ENCODE measurements around the gene USP48.
"Not testable (repeated sequence)": the region's sequence is repeated elsewhere in the genome, so short reads cannot be mapped to it uniquely, and the experiment has no call there.

Gene USP48, protein sequence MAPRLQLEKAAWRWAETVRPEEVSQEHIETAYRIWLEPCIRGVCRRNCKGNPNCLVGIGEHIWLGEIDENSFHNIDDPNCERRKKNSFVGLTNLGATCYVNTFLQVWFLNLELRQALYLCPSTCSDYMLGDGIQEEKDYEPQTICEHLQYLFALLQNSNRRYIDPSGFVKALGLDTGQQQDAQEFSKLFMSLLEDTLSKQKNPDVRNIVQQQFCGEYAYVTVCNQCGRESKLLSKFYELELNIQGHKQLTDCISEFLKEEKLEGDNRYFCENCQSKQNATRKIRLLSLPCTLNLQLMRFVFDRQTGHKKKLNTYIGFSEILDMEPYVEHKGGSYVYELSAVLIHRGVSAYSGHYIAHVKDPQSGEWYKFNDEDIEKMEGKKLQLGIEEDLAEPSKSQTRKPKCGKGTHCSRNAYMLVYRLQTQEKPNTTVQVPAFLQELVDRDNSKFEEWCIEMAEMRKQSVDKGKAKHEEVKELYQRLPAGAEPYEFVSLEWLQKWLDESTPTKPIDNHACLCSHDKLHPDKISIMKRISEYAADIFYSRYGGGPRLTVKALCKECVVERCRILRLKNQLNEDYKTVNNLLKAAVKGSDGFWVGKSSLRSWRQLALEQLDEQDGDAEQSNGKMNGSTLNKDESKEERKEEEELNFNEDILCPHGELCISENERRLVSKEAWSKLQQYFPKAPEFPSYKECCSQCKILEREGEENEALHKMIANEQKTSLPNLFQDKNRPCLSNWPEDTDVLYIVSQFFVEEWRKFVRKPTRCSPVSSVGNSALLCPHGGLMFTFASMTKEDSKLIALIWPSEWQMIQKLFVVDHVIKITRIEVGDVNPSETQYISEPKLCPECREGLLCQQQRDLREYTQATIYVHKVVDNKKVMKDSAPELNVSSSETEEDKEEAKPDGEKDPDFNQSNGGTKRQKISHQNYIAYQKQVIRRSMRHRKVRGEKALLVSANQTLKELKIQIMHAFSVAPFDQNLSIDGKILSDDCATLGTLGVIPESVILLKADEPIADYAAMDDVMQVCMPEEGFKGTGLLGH

DNA sequence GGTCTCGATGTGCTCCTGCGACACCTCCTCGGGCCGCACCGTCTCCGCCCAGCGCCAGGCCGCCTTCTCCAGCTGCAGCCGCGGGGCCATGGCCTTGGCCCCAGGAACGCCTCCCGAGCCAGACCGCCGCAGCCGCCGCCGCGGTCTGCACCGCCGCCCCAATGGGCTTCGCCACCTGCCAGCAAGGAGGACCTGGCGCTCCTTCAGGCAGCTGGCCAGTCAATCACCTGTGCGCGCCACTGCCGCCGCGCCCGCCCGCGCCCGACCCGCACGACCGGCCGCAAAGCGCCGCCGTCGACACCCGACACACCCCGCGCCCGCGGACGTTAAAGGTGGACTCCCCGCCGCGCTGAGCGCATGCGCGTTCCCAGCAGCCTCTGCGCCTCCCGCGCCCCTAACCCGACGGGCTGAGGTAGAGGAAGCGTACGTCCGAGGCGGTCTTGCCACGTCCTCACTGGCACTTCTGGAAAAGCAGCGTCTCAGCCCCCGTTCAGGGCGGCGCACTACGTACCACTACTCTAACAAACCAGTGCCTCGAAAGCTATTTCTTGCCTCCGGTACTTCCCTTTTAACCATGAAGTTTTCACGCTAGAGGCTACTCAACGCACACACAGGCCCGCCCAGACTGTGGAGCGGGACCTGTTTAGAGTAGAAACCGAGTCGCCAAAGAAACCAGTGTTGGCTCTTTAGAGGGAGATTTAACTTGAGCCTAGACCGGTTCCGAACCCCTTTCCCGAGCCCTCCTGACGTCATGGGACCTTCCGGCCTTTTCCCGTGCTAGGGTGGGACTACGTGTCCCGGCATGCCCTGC is at the start of gene USP48:
Gene USP48 (minus strand): TSS at position 282 of the 811 bp plus-strand sequence. CDS start 192 bp downstream, at position 90.
- peak; percentile 98 for DNase-seq

DNA sequence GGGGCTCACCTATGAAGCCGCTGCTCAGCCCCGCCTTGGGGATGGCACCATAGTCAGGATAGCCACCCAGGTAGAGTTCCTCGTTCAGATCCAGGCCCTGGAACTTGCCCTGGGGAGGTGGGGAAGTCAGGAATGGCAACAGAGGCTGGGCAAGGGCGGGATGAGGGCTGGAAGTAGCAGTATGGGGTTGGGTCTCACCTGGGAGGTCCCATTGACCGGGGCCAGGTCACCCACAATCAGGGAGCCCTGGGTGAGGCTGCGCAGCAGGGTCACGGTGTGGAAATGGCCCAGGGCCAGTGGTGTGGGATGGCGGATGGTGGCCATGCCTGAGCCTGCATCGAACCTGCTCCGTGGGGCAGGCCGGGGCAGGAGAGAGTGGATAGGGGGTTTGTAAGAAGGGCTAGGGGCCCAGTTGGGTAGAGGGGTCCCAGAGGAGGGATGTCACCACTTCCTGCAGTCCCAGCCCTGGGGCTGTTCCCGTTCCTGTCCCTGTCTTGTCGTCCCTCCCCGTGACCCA is 48.6 kb upstream of the USP48 start:
- no peak for DNase-seq

DNA sequence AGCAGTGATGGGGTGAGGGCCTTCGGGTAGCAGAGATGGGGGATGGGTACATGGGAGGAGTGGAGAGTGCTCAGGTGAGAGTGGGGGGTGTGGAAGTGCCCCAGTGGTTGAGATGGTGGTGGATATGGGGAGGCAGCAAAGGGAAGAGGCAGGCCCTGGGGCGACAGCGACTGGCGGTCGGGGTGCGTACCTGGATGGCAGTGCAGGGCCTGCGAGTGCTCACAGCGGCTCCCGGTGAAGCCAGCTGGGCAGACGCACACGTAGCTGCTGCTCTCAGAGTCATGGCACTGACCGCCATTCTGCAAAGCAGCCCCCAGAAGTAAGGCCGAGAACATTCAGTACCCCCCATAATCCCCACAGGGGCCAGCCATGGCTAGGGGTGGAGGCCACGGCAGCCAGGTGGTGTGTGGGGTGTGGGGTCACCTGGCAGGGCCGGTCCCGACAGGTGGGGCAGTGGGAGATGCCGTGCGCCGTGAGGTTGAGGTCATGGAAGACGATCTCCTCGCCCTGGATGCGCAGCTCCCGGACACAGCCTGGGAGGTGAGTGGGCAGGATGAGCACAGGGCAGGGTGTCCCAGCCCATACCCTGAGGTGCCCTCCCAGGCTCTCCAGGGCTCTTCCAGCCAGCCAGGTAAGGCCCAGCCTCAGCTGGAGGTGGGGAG is 48.0 kb upstream of the USP48 start:
- no peak for DNase-seq

DNA sequence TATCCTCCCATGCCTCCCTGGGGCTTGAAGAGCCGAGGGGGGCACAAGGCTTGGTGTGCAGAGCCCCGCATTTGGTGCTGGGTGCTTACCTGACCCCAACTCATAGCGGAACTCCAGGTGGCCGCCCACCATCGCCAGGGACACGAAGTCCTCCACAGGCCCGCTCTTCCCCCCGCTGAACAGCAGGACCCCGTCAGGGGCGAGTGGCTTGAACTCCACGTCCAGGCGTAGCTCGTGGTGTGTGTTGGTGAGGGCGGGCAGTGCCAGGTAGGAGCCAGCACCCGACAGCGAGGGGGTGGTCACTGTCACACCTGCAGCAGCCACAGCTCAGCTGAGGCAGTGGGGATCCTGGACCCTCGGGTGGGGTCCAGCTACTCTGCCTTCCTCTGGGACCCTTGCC is 46.3 kb upstream of the USP48 start:
- peak; percentile 23 for DNase-seq

DNA sequence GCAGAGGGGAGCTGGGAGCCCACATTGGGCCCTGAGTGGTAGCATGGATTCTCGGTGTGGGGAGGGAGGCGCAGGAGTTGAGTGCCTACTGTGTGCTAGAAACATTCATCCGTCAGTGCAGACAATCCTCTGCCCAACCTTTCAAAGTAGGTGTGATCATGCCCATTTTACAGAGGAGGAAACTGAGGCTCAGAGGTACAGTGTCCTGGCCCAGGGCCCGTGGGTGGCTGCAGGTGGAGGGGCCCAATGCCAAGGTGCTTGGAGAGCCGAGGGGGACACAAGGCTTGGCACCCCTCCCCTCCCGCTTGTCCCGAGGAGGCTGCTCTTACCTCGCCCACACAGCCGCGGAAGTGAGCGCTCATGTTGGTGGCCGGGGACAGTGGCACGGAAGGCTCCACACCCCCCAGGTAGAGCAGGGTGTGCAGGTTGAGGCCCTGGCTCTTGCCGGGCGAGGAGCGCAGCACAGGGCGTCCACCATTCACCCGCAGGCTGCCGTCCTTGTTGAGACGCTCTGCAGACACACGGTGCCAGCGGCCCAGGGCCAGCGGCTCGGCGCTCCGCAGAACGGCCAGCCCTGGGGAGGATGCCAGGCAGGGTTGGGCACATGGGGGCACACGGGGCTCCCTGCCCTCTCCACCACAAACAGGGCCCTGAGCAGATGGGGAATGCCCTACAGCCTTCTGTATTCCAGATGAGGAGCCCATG is 45.7 kb upstream of the USP48 start:
- DNase-seq = peak; percentile 29

DNA sequence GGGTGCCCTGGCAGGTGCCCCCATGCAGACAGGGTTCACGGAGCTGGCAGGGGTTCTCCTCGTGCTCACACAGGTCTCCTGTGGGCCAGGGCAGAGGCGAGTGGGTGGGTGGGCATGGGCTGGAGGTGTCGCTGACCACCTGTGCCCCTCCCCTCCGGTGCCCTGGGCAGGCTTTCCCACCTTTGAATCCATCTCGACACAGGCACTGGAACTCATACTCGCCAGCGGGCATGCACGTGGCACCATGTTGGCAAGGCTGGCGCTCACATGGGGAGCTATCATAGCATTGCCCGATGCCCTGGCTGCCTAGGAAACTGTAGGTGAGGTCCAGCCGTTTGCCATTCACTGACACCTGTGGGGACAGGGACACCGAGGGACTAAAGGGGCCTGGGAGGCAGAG is 45.1 kb upstream of the USP48 start:
- DNase-seq = peak; percentile 26

DNA sequence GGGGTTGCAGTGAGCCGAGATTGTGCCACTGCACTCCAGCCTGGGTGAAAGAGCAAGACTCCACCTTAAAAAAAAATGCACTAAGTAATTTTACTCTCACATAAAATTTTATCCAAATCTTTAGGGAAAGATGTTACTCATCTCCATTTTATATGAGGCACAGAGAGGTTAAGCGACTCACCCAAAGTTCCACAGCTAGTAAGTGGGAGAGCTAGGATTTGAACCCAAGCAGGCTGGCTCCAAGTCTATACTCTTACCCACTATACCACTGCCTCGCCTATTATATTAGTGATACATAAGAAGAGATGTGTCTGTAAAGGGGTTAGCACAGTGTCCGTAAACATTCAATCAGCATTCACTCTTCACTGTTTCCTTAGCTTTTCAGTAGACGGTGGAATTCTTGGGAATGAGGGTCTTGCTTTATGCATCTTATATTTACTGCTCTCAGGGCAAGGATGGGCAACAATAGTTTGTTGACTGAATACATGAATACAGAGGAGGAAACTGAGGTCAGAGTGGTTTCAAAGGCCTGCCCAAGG is 44.3 kb upstream of the USP48 start:
- DNase-seq = peak; percentile 16

DNA sequence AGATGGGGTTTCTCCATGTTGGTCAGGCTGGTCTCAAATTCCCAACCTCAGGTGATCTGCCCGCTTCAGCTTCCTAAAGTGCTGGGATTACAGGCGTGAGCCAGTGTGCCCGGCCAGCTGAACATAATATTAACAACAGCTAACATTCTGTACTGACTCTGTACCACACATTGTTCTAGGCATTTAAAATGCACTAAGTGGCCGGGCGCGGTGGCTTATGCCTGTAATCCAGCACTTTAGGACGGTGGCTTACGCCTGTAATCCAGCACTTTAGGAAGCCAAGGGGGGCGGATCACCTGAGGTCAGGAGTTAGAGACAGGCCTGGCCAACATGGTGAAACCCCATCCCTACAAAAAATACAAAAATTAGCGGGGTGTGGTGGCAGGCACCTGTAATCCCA is 43.7 kb upstream of the USP48 start:
- not testable (repeated sequence) for DNase-seq

DNA sequence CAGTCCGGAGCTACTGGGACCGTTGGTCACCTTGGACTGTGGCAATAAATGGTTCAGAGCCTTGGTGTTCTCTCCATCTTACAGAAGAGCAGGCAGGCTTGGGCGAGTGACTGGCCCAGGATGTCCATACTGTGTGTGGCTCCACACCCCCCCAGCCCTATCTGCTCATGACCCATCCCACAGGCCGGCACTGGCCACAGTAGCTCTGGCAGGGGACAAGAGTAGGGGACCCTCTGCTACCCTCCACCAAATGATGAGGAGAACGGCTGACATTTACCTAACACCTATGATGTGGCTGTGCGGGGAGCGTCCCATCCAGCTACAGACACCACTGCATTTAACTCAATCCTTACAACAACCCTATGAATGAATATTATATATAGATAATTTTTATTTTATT is 42.4 kb upstream of the USP48 start:
- no peak for DNase-seq

DNA sequence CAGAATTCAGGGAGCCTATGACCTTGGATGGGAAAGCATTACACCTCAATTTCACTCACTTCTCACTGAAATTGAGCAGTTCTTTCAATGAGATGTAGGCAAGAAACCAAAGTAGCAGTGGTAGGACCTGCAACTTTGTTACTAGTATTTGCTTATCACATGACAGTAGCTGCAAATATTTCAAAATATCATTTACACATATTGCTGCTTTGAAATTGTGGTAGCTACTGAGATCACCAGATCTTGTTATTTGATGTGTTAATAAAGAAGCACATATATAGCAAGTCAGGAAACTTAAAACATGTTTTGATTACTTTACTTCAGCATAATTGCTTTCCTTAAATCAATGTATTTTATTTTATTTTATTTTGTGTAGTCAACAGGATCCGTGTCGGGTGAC is 42.0 kb upstream of the USP48 start:
- DNase-seq = no peak

DNA sequence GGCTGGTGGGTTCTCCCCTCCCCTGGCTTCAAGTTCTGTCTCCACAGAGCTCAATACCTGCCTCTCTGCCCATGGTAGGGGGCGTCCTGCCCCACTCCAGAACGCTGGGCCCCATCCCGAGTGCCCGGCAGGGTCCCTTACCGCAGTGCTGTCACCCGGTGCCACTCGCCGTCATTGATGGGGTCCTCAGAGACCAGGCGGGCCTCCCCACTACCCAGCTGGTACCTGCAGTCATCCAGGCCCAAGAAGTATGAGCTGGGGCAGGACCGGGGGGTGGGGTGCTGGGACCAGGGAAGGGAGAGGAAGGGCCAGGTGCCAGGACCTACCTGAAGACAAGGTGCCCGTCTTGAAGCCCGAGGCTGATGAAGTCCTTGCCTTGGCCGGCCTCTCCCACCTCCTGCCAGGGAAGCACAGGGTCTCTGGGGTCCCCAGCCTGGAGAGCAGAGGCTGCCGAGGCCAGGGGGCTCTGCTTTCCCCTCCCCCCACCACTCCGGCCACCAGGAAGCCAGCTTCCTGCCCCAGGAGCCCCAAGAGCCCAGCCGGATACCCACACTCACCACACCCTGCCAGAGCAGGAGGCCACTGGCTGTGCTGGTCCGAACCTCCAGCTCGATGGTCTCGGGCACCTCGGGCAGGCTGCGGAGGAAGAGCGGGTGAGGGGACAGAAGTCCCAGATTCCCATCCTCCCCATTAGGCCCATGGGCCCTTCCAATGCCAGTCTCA is 41.2 kb upstream of the USP48 start:
- peak; percentile 44 for DNase-seq

DNA sequence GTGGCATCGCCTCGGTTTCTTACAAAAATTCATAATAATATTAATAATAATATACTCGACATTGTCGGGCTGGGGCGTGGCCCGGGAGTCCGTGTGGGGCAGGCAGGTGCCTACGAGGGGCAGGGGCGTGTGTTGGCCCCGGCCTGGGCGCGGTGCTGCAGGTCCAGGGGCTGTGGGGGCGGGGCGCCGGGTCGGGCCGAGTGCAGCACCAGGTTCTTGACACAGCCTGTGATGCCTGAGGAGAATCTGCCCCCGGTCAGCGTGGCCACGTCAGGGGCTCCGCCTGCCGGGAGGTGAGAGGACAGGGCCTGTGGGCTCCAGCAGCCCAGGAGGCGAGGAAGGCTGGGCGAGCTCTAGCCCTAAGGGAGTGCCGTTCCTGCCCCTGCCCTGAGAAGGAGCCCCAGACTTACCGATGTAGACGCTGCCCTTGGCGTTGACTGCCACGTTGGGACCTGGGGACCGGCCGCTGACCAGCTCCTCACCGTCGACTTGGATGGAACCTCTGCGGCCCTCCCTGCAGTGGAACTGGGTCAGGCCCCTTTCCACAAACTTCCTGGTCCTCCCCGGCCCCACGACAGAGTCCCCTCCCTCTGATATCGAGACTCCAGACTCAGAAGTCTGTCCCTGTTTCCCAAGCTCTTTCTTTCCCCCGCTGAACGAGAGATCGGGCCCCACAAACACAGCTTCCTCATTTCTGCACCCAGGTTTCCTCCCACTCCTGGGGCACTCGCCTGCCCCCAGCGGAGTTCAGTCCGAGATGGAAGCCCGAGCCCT is 40.4 kb upstream of the USP48 start:
- peak; percentile 26 for DNase-seq

DNA sequence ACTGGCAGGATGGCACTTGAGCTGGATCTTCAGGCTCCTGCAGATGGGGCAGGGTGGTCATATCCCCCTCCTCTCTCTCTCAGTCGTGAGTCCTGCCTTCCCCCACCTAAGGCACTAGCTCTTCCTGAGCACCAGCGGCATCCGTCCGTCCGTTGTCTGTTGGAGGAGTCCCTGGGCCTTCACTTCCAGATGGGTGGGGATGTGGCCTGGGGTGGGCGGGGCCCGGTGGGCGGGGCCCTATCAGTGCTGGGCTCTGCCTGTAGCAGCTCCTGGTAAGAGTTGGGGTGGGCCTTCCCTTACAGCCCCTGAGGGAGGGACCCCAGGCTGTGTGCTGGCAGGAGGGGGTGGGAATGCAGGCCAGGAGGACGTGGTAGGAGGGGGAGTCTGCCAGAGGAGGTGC is 39.4 kb upstream of the USP48 start:
- DNase-seq = no peak

DNA sequence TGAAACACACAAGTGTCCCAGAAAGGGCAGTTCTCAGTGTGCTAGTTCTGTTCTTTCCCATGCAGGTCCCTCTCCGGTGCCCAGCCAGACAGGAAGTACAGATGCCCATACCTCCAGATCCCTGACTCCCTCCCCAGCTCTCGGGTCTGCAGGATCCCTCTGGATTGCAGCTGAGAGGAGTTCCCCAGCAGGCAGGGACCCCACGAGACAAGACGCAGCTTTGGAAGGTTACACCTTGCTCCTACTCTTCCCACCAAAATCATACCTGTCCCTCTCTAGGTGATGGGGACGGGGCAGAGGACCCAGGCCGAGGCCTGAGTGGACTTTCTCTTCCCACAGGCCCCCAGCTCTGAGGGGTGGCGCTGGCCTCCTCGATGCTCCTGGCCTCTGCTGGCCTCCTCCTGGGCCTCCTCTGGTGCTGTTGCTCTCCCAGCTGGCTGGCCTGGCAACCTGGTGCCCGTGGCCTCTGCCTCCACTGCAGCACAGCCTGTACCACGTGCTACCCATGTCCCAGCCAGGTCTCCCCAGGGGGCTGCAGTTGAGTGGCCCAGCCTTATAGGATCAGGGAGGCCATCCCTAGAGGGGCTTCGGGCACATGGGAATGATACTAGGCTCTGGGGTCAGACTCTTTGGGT is 38.6 kb upstream of the USP48 start:
- DNase-seq = no peak

DNA sequence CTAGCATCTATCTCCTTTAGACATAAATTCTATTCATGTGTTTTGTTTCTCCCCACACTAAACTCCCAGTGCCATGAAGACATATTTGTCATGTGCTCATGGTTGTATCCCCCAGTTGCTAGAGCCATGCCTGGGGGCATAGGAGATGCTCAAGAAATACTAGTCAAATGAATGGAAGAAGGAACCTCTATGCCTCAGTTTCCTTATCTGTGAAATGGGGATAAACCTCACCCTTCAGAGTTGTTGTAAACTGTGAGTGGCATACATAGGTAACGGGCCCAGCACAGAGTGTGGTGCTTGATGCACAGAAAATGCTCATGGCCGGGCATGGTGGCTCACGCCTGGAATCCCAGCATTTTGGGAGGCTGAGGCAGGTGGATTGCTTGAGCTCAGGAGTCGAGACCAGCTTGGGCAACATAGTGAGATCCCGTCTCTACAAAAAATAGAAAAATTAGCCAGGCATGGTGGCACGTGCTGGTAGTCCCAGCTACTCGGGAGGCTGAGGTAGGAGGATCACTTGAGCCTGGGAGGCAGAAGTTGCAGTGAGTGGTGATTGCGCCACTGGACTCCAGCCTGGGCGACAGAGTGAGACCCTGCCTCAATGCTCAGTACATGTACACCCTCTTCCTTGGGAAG is 37.8 kb upstream of the USP48 start:
- no peak for DNase-seq

DNA sequence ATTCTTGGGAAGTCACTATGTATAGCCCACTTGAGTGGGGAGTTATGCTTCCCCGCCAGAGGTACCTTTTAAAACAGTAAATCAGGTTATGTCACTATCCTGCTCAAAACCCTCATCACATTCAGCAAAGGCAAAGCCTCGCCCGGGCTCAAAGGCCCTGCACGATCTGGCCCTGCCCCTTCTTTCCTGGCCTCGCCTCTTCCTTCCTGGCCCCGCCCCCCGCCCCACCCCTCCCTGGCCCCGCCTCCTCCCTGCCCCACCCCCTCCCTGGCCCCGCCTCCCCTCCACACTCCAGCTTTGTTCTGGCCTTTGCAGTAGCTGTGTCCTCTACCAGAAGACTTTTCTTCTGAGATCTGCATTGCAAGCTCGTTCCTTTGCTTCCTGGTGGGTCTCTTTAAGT is 35.7 kb upstream of the USP48 start:
- no peak for DNase-seq

DNA sequence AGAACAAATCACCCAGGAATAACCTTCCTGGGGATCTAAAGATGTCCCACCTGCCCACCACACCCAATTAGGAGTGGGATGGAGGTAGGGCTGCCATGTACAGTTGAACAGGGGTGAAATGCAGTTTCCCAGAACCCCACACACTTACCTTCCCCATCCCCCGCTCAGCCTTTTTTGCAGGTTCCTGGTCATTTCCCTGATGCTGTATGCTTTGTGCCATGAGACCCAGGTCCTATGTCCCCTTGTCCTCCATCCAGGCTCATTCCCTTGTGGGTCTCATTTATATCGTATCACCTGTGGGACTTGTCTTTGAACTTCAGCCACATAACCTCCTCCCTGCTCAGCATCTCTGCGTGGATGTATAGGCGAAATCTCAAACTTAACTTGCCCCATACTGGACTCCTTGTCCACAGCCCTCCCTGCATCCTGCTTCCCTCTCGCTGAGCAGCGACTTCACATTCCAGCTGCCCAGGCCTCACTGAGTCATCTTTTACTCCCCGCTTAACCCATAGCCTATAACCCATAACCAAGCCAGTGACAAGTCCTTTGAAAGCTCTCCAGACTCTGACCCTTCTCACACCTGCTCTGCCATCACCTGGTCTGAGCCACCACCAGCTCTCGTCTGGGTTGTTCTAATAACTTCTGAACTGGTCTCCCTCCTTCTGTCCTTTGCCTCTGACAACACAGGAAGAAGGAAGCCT is 33.8 kb upstream of the USP48 start:
- no peak for DNase-seq
